Upper lobe of left lung (tissue), 6 donors: ENCODE measurements around the gene GLIPR1. TPM values are rescaled to one million over a fixed set of nuclear protein-coding genes. Genes with fewer than 3 reads are reported as not detected.

Experiments
- ATAC-seq, 2 donors: fragments of 200-7000 bp; cut with Tn5 transposase; one replicate each; pipeline ENCODE4 v1.9.1; 2022; ENCODE audit warnings: mild to moderate bottlenecking in 2 of 2, moderate library complexity in 2 of 2; ENCODE audit not compliant: low FRiP score in 2 of 2
- DNase-seq, 2 donors: peaks; one replicate each; pipeline ENCODE4 v3.0.0-alpha.2; 2019 to 2020
- H3K27ac ChIP-seq, 4 donors: fragments of 200-600 bp; sonication (generic); one replicate each; pipeline ENCODE4 v1.5.1; 2016 to 2019
- H3K27me3 ChIP-seq, 4 donors: fragments of 200-600 bp; sonication (generic); one replicate each; pipeline ENCODE4 v1.5.1; 2017 to 2019
- H3K36me3 ChIP-seq, 4 donors: fragments of 200-600 bp; sonication (generic); one replicate each; pipeline ENCODE4 v1.5.1; 2016 to 2019
- H3K4me1 ChIP-seq, 4 donors: fragments of 200-600 bp; sonication (generic); one replicate each; pipeline ENCODE4 v1.5.1; 2018 to 2019
- H3K4me3 ChIP-seq, 4 donors: fragments of 200-600 bp; sonication (generic); one replicate each; pipeline ENCODE4 v1.5.1; 2017 to 2019; ENCODE audit warnings: mild to moderate bottlenecking in 2 of 4, moderate library complexity in 1 of 4
- H3K9me3 ChIP-seq, 4 donors: fragments of 200-600 bp; sonication (generic); one replicate each; pipeline ENCODE4 v1.5.1; 2018 to 2019
- EP300 ChIP-seq, 4 donors: sonication (generic); formaldehyde crosslinking; IDR thresholded peaks; one replicate each; pipeline ENCODE4 v1.5.1; 2017; ENCODE audit warnings: antibody characterized with exemption in 4 of 4, control low read depth in 2 of 4
- POLR2A ChIP-seq, 4 donors: fragments of 450-650 bp; IDR thresholded peaks; one replicate each; pipeline ENCODE4 v1.5.1; 2016 to 2017; ENCODE audit warnings: antibody characterized with exemption in 4 of 4, mild to moderate bottlenecking in 2 of 4
- POLR2AphosphoS5 ChIP-seq, 2 donors: sonication (generic); formaldehyde crosslinking; IDR thresholded peaks; one replicate each; pipeline ENCODE4 v1.5.1; 2017; ENCODE audit warnings: antibody characterized with exemption in 2 of 2
- WGBS, 2 donors: methylation state at CpG; one replicate each; pipeline ENCODE4 v1.1.5; 2017 to 2018; 5-methylcytosine and 5-hydroxymethylcytosine counted together
- total RNA-seq, 6 donors: library from RNA; depleted of rRNA in 4 of 6; stranded (reverse); fragments of >200 nt in 4 of 6; gene quantifications; one replicate each; pipeline versions ENCODE4 v1.1.0 to v1.2.1, GENCODE V29; 2016 to 2021
- TF ChIP-seq, protein P1 (sequence below), 6 experiments: fragments of 450-650 bp in 4 of 6; fragments of 200-600 bp in 2 of 6; sonication (generic) in 2 of 6; IDR thresholded peaks; one replicate each; pipeline ENCODE4 v1.5.1; 2016 to 2019; ENCODE audit warnings: antibody characterized with exemption in 6 of 6
- donor health status: DM: no; HTN: no; CAD: no; lungs with moderate emphysema.
- donor health status: DM: no; HTN: yes; CAD: no; lungs with severe emphysema.

GLIPR1 gene
- total RNA-seq = 10 to 100 TPM in 4 of 6 donors, 1 to 10 TPM in 2; 7.3 to 56.7 (median 15.7) TPM

DNA sequence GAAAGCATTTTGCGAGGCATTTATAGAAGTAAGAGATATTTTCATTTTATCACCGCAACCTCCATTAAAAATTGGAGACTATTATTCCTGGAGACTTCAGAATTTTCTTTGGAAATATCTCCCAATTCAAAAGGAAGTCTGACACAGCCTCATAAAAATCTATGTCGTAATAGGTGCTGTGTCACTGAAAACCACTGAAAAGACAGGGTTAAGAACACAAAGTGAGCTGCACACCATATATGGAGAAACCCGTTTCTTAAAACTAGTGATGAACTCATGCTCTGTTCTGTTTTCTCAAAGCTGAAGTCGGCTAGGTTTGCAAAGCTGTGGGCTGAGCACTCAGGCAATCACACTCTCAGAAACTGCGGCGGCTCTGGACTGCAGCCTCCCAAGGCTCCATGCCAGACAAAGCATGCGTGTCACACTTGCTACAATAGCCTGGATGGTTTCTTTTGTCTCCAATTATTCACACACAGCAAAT lies at the start of gene GLIPR1:
TSS of gene GLIPR1 (plus strand) at position 287 of the 481 bp plus-strand sequence. CDS start at position 413, 126 bp downstream.
- H3K27ac ChIP-seq = peak within 1 kb of the TSS; percentile 73 to 84 (median 79)
- ATAC-seq (peak; percentile 89 to 95), DNase-seq (peak; percentile 19 to 59)
- peaks cover 9 to 22% (median 16%) of the 10 kb centered on the region in 4 donors for H3K4me1 ChIP-seq
- H3K9me3 ChIP-seq = no peaks in the 10 kb centered on the region
- H3K36me3 ChIP-seq = no peaks in the 10 kb centered on the region
- TF ChIP-seq POLR2AphosphoS5 (IDR thresholded peaks at IDR 0.05) (peak; percentile 55 to 56), POLR2A (IDR thresholded peaks at IDR 0.05) (peak in 2 of 4 donors; percentile 27 to 72), EP300 (IDR thresholded peaks at IDR 0.05) (no peak)
- TF ChIP-seq, protein P1, sequence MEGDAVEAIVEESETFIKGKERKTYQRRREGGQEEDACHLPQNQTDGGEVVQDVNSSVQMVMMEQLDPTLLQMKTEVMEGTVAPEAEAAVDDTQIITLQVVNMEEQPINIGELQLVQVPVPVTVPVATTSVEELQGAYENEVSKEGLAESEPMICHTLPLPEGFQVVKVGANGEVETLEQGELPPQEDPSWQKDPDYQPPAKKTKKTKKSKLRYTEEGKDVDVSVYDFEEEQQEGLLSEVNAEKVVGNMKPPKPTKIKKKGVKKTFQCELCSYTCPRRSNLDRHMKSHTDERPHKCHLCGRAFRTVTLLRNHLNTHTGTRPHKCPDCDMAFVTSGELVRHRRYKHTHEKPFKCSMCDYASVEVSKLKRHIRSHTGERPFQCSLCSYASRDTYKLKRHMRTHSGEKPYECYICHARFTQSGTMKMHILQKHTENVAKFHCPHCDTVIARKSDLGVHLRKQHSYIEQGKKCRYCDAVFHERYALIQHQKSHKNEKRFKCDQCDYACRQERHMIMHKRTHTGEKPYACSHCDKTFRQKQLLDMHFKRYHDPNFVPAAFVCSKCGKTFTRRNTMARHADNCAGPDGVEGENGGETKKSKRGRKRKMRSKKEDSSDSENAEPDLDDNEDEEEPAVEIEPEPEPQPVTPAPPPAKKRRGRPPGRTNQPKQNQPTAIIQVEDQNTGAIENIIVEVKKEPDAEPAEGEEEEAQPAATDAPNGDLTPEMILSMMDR (IDR thresholded peaks at IDR 0.05) = no peak
- H3K27me3 ChIP-seq = no peaks in the 10 kb centered on the region
- H3K4me3 ChIP-seq = peak within 1 kb of the TSS; percentile 8 to 51 (median 39)
- 20 to 33% methylated on average over 7 to 8 of the region's 8 CpGs for WGBS, 2 donors

DNA sequence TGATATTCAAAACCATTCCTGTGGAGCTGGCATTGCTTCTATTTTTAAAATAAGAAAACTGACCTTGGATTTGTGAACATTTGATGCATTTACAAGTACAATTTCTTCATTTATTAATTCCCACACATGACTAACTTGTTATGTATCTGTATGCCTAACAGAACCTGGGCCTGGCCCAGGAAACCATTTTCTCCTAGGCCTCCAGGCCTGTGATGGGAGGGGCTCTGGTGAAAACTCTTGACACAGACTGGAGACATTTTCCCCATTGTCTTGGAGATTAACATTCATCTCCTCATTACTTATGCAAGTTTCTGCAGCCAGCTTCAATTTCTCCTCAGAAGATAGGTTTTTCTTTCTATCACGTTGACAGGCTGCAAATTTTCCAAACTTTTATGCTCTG lies 47.6 kb upstream of the GLIPR1 start:
- H3K4me3 ChIP-seq = no peak overlapping the region
- H3K27ac ChIP-seq = no peak overlapping the region
- H3K36me3 ChIP-seq = no peaks in the 10 kb centered on the region
- ATAC-seq (no peak), DNase-seq (no peak)
- no peaks in the 10 kb centered on the region for H3K27me3 ChIP-seq
- WGBS, 2 donors = 76 to 87% methylated on average over 1 of the region's 1 CpG
- TF ChIP-seq EP300 (IDR thresholded peaks at IDR 0.05) (no peak), POLR2AphosphoS5 (IDR thresholded peaks at IDR 0.05) (no peak), POLR2A (IDR thresholded peaks at IDR 0.05) (no peak)
- TF ChIP-seq, protein P1 (IDR thresholded peaks at IDR 0.05) = no peak
- H3K9me3 ChIP-seq = peaks cover 0 to 16% (median 8%) of the 10 kb centered on the region in 4 donors
- no peaks in the 10 kb centered on the region for H3K4me1 ChIP-seq

- WGBS, 2 donors = 56 to 60% methylated on average over 2 of the region's 2 CpGs
- peak in 1 of 2 donors; percentile 74 for ATAC-seq
- H3K4me1 ChIP-seq = no peaks in the 10 kb centered on the region
- H3K36me3 ChIP-seq = no peaks in the 10 kb centered on the region
- H3K9me3 ChIP-seq = peaks cover 0 to 10% (median 0%) of the 10 kb centered on the region in 4 donors
- H3K27me3 ChIP-seq = no peaks in the 10 kb centered on the region
- DNase-seq = no peak
- TF ChIP-seq POLR2A (IDR thresholded peaks at IDR 0.05) = no peak
- TF ChIP-seq POLR2AphosphoS5 (IDR thresholded peaks at IDR 0.05) = no peak
- TF ChIP-seq EP300 (IDR thresholded peaks at IDR 0.05) = no peak
- TF ChIP-seq, protein P1 (IDR thresholded peaks at IDR 0.05) = peak in 3 of 6 experiments; percentile 13 to 25 (median 24)
- no peak overlapping the region for H3K4me3 ChIP-seq
- H3K27ac ChIP-seq = no peak overlapping the region
Observed at GRCh38 chr12:75437564-75437963, 43.0 kb upstream of the GLIPR1 start.

GRCh38 chr12:75438059-75438754 lies 42.3 kb upstream of the GLIPR1 start:
- no peak overlapping the region for H3K4me3 ChIP-seq
- peaks cover 0 to 10% (median 0%) of the 10 kb centered on the region in 4 donors for H3K9me3 ChIP-seq
- ATAC-seq (peak; percentile 22 to 46), DNase-seq (no peak)
- no peaks in the 10 kb centered on the region for H3K27me3 ChIP-seq
- no peaks in the 10 kb centered on the region for H3K4me1 ChIP-seq
- H3K36me3 ChIP-seq = no peaks in the 10 kb centered on the region
- 66 to 76% methylated on average over 4 of the region's 4 CpGs for WGBS, 2 donors
- H3K27ac ChIP-seq = no peak overlapping the region
- TF ChIP-seq POLR2AphosphoS5 (IDR thresholded peaks at IDR 0.05) = no peak
- no peak for TF ChIP-seq EP300 (IDR thresholded peaks at IDR 0.05)
- TF ChIP-seq POLR2A (IDR thresholded peaks at IDR 0.05) = no peak
- TF ChIP-seq, protein P1 (IDR thresholded peaks at IDR 0.05) = no peak
